Measurements from ENCODE around the gene MMS22L. TPM values are rescaled to one million over a fixed set of nuclear protein-coding genes. Genes with fewer than 3 reads are reported as not detected.

The MMS22L gene
- total RNA-seq, 2 experiments from 2014 or later: 39.1 to 40.4 TPM

GRCh38 chr6:97291896-97292295, 8.9 kb upstream of the MMS22L start:
- Mint-ChIP-seq H3K36me3 (ENCODE audit: low read depth) (no peaks in the 10 kb centered on the region), H3K27ac (no peak overlapping the region), H3K4me1 (no peaks in the 10 kb centered on the region), H3K9me3 (peaks cover 9% of the 10 kb centered on the region), H3K27me3 (peaks cover 32% of the 10 kb centered on the region), H3K4me3 (no peak overlapping the region)
- no peak for DNase-seq
- ChIA-PET CTCF (no interaction called here), POLR2A (no interaction called here)

DNA sequence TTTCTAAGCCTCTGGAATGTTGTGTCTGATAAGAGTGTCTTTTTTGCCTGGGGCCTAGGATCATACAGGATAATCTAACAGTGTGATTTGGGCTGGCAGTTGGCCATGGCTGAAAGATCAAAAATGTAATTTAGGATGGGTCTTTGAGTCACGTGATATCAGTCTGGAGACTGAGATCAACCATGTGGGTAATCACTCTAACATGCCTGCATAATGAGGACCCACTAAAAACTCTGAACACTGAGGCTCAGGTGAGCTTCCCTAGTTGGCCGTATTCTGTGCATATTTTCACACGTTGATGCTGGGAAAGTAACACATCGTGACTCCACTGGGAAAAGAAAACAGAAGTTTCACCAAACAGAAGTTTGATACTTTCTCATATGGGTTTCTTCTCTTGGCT, 6.3 kb upstream of the MMS22L start:
- POLR2A ChIA-PET: no interaction called here
- peaks cover 9% of the 10 kb centered on the region for H3K9me3 Mint-ChIP-seq
- peaks cover 31% of the 10 kb centered on the region for H3K27me3 Mint-ChIP-seq
- H3K4me3 Mint-ChIP-seq: no peak overlapping the region
- CTCF ChIA-PET: interaction anchor here (0.8 kb wide), 1 partner anchor 13 kb away, joined by 4 read pairs; no protein-coding TSS in a partner anchor
- H3K27ac Mint-ChIP-seq: no peak overlapping the region
- no peak for DNase-seq
- peaks cover 1% of the 10 kb centered on the region for H3K4me1 Mint-ChIP-seq
- no peaks in the 10 kb centered on the region for H3K36me3 Mint-ChIP-seq (ENCODE audit: low read depth)

GRCh38 chr6:97288188-97288587, 5.2 kb upstream of the MMS22L start:
- ChIA-PET CTCF (no interaction called here), POLR2A (no interaction called here)
- H3K27ac Mint-ChIP-seq: no peak overlapping the region
- H3K4me1 Mint-ChIP-seq: peaks cover 9% of the 10 kb centered on the region
- H3K9me3 Mint-ChIP-seq: peaks cover 9% of the 10 kb centered on the region
- DNase-seq: no peak
- no peaks in the 10 kb centered on the region for H3K36me3 Mint-ChIP-seq (ENCODE audit: low read depth)
- H3K4me3 Mint-ChIP-seq: no peak overlapping the region
- peaks cover 20% of the 10 kb centered on the region for H3K27me3 Mint-ChIP-seq

- DNase-seq: peak; percentile 10
- peak overlapping the region; percentile 91 for H3K27ac Mint-ChIP-seq
- POLR2A ChIA-PET: no interaction called here
- peaks cover 47% of the 10 kb centered on the region for H3K4me1 Mint-ChIP-seq
- H3K27me3 Mint-ChIP-seq: peaks cover 8% of the 10 kb centered on the region
- CTCF ChIA-PET: no interaction called here
- H3K36me3 Mint-ChIP-seq (ENCODE audit: low read depth): peaks cover 34% of the 10 kb centered on the region
- no peaks in the 10 kb centered on the region for H3K9me3 Mint-ChIP-seq
- H3K4me3 Mint-ChIP-seq: peak overlapping the region; percentile 96
Observed at GRCh38 chr6:97282238-97282725, 734 bp downstream of the MMS22L start.

DNA sequence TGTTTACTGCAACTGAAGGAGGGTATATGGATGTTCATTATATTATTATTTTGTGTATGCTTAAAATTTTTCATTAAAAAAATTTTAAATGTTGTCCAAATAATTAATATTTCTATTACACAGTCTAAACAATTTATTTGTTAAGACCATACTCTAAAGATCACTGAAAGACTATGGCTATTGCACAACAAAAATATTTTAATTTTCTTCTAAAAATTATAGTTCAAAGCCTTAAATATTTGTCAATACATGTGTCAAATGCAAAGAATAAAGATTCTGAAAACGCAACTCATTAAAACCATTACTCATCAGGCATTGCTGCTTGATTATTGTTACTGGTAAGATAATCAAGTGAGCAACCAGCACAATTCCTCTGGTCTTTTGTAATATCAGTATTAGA, 2.2 kb downstream of the MMS22L start:
- Mint-ChIP-seq H3K9me3 (no peaks in the 10 kb centered on the region), H3K27me3 (no peaks in the 10 kb centered on the region), H3K4me1 (peaks cover 51% of the 10 kb centered on the region), H3K4me3 (peak overlapping the region; percentile 96), H3K27ac (no peak overlapping the region), H3K36me3 (ENCODE audit: low read depth) (peaks cover 42% of the 10 kb centered on the region)
- ChIA-PET POLR2A (interaction anchor here (0.7 kb wide), 1 partner anchor 83 kb away, joined by 3 read pairs; no protein-coding TSS in a partner anchor), CTCF (no interaction called here)
- no peak for DNase-seq

- POLR2A ChIA-PET: no interaction called here
- no peaks in the 10 kb centered on the region for H3K9me3 Mint-ChIP-seq
- H3K4me3 Mint-ChIP-seq: no peak overlapping the region
- H3K27me3 Mint-ChIP-seq: no peaks in the 10 kb centered on the region
- CTCF ChIA-PET: interaction anchor here (0.5 to 1.3 kb wide), 2 partner anchors 13 to 31 kb away, joined by 4 read pairs; no protein-coding TSS in a partner anchor
- peaks cover 58% of the 10 kb centered on the region for H3K36me3 Mint-ChIP-seq (ENCODE audit: low read depth)
- no peak for DNase-seq
- no peak overlapping the region for H3K27ac Mint-ChIP-seq
- peaks cover 31% of the 10 kb centered on the region for H3K4me1 Mint-ChIP-seq
Observed at GRCh38 chr6:97275804-97276203, 7.2 kb downstream of the MMS22L start.

- no peaks in the 10 kb centered on the region for H3K9me3 Mint-ChIP-seq
- no peak for DNase-seq
- peaks cover 58% of the 10 kb centered on the region for H3K36me3 Mint-ChIP-seq (ENCODE audit: low read depth)
- POLR2A ChIA-PET: no interaction called here
- H3K27ac Mint-ChIP-seq: no peak overlapping the region
- no peak overlapping the region for H3K4me3 Mint-ChIP-seq
- peaks cover 8% of the 10 kb centered on the region for H3K4me1 Mint-ChIP-seq
- H3K27me3 Mint-ChIP-seq: no peaks in the 10 kb centered on the region
- CTCF ChIA-PET: no interaction called here
Observed at GRCh38 chr6:97269821-97270220, 13.2 kb downstream of the MMS22L start.

DNA sequence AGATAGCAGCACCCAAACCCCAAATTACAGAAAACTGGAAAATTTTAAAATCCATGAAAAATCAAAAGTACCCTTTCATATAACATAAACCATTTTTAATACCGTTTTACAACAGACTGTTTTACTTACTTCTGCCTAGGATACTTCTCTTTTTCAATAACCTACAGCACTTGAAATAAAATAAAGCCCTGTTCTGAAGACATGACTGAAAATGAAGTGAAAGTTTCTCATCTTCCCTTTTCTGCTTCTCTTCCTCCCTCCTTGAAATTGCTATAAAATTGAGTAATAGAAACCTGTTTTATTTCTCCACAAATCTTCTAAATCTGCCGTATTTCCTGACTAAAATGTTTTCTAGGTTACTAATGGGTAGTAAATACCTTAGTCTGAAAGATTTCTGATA, 20.3 kb downstream of the MMS22L start:
- POLR2A ChIA-PET: no interaction called here
- CTCF ChIA-PET: no interaction called here

DNA sequence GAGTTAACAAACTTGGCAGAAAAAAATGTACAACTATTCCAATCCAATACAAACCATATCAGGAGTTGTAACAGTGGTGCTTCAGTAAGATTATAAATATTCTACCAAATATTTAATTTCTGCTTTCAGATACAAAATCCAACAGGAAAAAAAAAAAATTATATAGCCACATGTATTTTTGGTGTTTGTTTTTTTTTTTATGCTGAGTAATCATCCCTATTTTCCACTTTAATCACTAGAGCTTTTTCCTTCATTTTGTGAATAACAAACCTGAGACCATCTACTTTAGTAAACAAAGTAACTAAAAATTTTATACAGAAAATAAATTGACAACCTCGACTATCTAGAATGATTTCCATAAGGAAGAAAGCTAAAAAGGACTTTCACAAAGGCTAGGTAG, 36.2 kb downstream of the MMS22L start:
- Mint-ChIP-seq H3K36me3 (ENCODE audit: low read depth) (peaks cover 53% of the 10 kb centered on the region), H3K4me3 (no peak overlapping the region), H3K27me3 (no peaks in the 10 kb centered on the region), H3K9me3 (peaks cover 8% of the 10 kb centered on the region), H3K27ac (no peak overlapping the region), H3K4me1 (no peaks in the 10 kb centered on the region)
- DNase-seq: no peak
- POLR2A ChIA-PET: no interaction called here
- CTCF ChIA-PET: no interaction called here

More for the DNA sequence above, 20.3 kb downstream of the MMS22L start:
- DNase-seq: no peak
- Mint-ChIP-seq H3K4me3 (no peak overlapping the region), H3K36me3 (ENCODE audit: low read depth) (peaks cover 64% of the 10 kb centered on the region), H3K4me1 (peaks cover 2% of the 10 kb centered on the region), H3K9me3 (no peaks in the 10 kb centered on the region), H3K27me3 (no peaks in the 10 kb centered on the region), H3K27ac (no peak overlapping the region)

- Mint-ChIP-seq H3K4me1 (no peaks in the 10 kb centered on the region), H3K27ac (no peak overlapping the region), H3K9me3 (peaks cover 8% of the 10 kb centered on the region), H3K27me3 (no peaks in the 10 kb centered on the region), H3K36me3 (ENCODE audit: low read depth) (peaks cover 63% of the 10 kb centered on the region), H3K4me3 (no peak overlapping the region)
- DNase-seq: no peak
- POLR2A ChIA-PET: interaction anchor here (0.6 kb wide), 1 partner anchor 586 kb away, joined by 3 read pairs; no protein-coding TSS in a partner anchor
- CTCF ChIA-PET: no interaction called here
Observed at GRCh38 chr6:97240222-97240621, 42.8 kb downstream of the MMS22L start.

GRCh38 chr6:97231911-97232310, 51.1 kb downstream of the MMS22L start:
- POLR2A ChIA-PET: no interaction called here
- CTCF ChIA-PET: no interaction called here
- no peak for DNase-seq
- H3K27me3 Mint-ChIP-seq: no peaks in the 10 kb centered on the region
- peaks cover 65% of the 10 kb centered on the region for H3K36me3 Mint-ChIP-seq (ENCODE audit: low read depth)
- no peak overlapping the region for H3K4me3 Mint-ChIP-seq
- H3K27ac Mint-ChIP-seq: no peak overlapping the region
- H3K4me1 Mint-ChIP-seq: no peaks in the 10 kb centered on the region
- no peaks in the 10 kb centered on the region for H3K9me3 Mint-ChIP-seq

DNA sequence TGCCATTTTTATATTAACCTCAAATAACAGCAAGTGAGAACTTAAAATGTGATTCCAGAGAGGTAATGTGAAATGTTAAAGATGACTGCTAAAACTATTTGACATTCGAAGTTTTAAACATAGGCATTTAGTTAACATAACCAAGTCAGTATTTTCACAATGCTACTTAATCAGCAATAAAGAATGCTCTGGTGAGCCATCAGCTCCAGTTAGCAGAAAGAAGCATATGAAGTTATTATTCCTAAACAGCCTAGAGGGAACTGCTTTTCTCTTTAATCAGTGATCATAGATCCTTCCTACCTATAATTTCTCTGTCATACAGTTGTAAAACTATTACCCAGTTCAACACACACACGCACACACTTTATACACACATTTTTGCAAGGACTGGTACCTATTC, 60.1 kb downstream of the MMS22L start:
- DNase-seq: no peak
- no peaks in the 10 kb centered on the region for H3K27me3 Mint-ChIP-seq
- no peak overlapping the region for H3K4me3 Mint-ChIP-seq
- ChIA-PET CTCF (no interaction called here), POLR2A (no interaction called here)
- no peaks in the 10 kb centered on the region for H3K9me3 Mint-ChIP-seq
- no peaks in the 10 kb centered on the region for H3K4me1 Mint-ChIP-seq
- no peak overlapping the region for H3K27ac Mint-ChIP-seq
- peaks cover 33% of the 10 kb centered on the region for H3K36me3 Mint-ChIP-seq (ENCODE audit: low read depth)

DNA sequence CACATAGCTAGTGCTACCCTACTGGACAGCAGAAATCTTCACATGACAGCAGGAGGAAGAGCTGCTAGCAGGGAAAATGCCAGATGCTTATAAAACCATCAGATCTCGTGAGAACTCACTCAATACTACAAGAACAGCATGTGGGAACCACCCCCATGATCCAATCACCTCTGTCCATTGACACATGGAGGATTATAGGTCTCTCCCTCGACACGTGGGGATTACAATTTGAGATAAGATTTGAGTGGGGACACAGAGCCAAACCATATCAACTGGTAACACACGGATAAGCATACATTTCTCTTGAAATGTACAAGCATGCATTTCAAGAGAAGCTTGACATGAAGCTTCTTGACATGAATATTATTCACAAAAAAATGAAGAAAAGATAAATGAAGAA, 64.1 kb downstream of the MMS22L start:
- ChIA-PET CTCF (interaction anchor here (0.7 kb wide), 1 partner anchor 1687 kb away, joined by 3 read pairs; no protein-coding TSS in a partner anchor), POLR2A (no interaction called here)
- Mint-ChIP-seq H3K27me3 (no peaks in the 10 kb centered on the region), H3K36me3 (ENCODE audit: low read depth) (peaks cover 19% of the 10 kb centered on the region), H3K4me1 (peaks cover 3% of the 10 kb centered on the region), H3K27ac (no peak overlapping the region), H3K4me3 (no peak overlapping the region), H3K9me3 (no peaks in the 10 kb centered on the region)
- DNase-seq: no peak

DNA sequence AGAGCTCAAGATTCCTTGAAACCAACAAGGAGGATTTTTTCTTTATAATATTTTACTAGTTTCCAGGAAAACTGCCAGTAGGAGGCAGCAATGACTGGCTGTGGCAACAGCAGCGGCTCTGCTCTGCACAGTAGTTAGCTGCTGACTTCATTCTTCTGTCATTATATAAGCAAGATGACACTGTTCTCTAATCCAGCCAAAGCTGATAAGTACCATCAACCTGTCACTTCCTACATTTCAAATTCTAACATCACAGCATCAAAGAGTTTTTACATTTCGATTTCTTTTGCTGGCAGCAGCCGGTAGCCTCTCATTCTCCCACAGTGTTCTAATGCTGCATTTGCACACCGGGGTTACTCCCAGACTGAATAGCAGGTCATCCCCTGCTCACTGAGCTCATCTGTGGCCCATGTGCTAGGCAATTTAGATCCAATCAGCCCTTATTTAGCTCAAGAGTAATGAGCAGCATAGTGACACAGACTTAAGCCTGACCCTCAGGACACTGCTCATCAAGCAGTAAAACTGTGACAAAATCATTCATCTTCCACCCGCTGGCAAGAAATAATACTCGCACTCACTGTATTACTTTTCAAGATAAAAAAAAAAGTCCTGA, 67.8 kb downstream of the MMS22L start:
- CTCF ChIA-PET: interaction anchor here (0.6 to 2.1 kb wide), 6 partner anchors 9 to 139 kb away, joined by 3 to 7 read pairs (median 4); no protein-coding TSS in a partner anchor
- Mint-ChIP-seq H3K9me3 (no peaks in the 10 kb centered on the region), H3K36me3 (ENCODE audit: low read depth) (peaks cover 19% of the 10 kb centered on the region), H3K27me3 (no peaks in the 10 kb centered on the region), H3K27ac (no peak overlapping the region), H3K4me3 (no peak overlapping the region), H3K4me1 (peaks cover 3% of the 10 kb centered on the region)
- DNase-seq: no peak
- POLR2A ChIA-PET: no interaction called here

All from activated CD4-positive, alpha-beta T cell treated with anti-CD3 and anti-CD28 coated beads, Interleukin-2, amount 10 ng/mL, durations not matched to agents 7 days and 5 days (primary cell).